Measurements from ENCODE around the gene PLA2G5.
"Not testable (repeated sequence)": the region's sequence is repeated elsewhere in the genome, so short reads cannot be mapped to it uniquely, and the experiment has no call there.

The PLA2G5 gene

GRCh38 chr1:20126806-20127440 is 56.9 kb downstream of the PLA2G5 start:
- Histone ChIP-seq H3K4me3 (ENCODE audit: low read length) (no peak overlapping the region), H3F3A (ENCODE audit: control insufficient read depth, insufficient read depth) (no peaks in the 10 kb centered on the region), H4K20me1 (ENCODE audit: control insufficient read depth, insufficient read depth, low read depth, low read length) (no peaks in the 10 kb centered on the region), H3K4me1 (ENCODE audit: control insufficient read depth, low read length) (no peaks in the 10 kb centered on the region), H3K27ac (ENCODE audit: low read depth, low read length) (no peak overlapping the region), H3K36me3 (ENCODE audit: control insufficient read depth, low read length) (no peaks in the 10 kb centered on the region), H3K27me3 (ENCODE audit: control insufficient read depth, low read length) (peaks cover 17% of the 10 kb centered on the region), H3K4me2 (ENCODE audit: low read length) (no peak overlapping the region), H3K9me2 (replicated peaks; ENCODE audit: control insufficient read depth, low read length) (no peaks in the 10 kb centered on the region), H3K79me2 (ENCODE audit: control insufficient read depth, low read length) (no peaks in the 10 kb centered on the region), H3K9me3 (ENCODE audit: control insufficient read depth, insufficient read depth, low read length) (no peaks in the 10 kb centered on the region)
- no peak for TF ChIP-seq CTCF (IDR thresholded peaks at IDR 0.05; ENCODE audit: low read depth, low read length, poor library complexity, severe bottlenecking)
- TF ChIP-seq EZH2phosphoT487 (IDR thresholded peaks at IDR 0.05; ENCODE audit: borderline replicate concordance, low read length) = no peak

GRCh38 chr1:20130518-20130917 is 60.5 kb downstream of the PLA2G5 start:
- not testable (repeated sequence) for H3F3A ChIP-seq (ENCODE audit: control insufficient read depth, insufficient read depth); H3K4me1 ChIP-seq (ENCODE audit: control insufficient read depth, low read length); H3K27ac ChIP-seq (ENCODE audit: low read depth, low read length); H3K79me2 ChIP-seq (ENCODE audit: control insufficient read depth, low read length); H3K9me3 ChIP-seq (ENCODE audit: control insufficient read depth, insufficient read depth, low read length); H3K36me3 ChIP-seq (ENCODE audit: control insufficient read depth, low read length); H3K4me2 ChIP-seq (ENCODE audit: low read length); H3K9me2 ChIP-seq (replicated peaks; ENCODE audit: control insufficient read depth, low read length); H3K4me3 ChIP-seq (ENCODE audit: low read length); H4K20me1 ChIP-seq (ENCODE audit: control insufficient read depth, insufficient read depth, low read depth, low read length); H3K27me3 ChIP-seq (ENCODE audit: control insufficient read depth, low read length)

- no peaks in the 10 kb centered on the region for H3K9me2 ChIP-seq (replicated peaks; ENCODE audit: control insufficient read depth, low read length)
- H3K27ac ChIP-seq (ENCODE audit: low read depth, low read length) = no peak overlapping the region
- H3K27me3 ChIP-seq (ENCODE audit: control insufficient read depth, low read length) = no peaks in the 10 kb centered on the region
- H3F3A ChIP-seq (ENCODE audit: control insufficient read depth, insufficient read depth) = no peaks in the 10 kb centered on the region
- no peaks in the 10 kb centered on the region for H3K4me1 ChIP-seq (ENCODE audit: control insufficient read depth, low read length)
- H4K20me1 ChIP-seq (ENCODE audit: control insufficient read depth, insufficient read depth, low read depth, low read length) = no peaks in the 10 kb centered on the region
- H3K79me2 ChIP-seq (ENCODE audit: control insufficient read depth, low read length) = no peaks in the 10 kb centered on the region
- H3K36me3 ChIP-seq (ENCODE audit: control insufficient read depth, low read length) = no peaks in the 10 kb centered on the region
- TF ChIP-seq EZH2phosphoT487 (IDR thresholded peaks at IDR 0.05; ENCODE audit: borderline replicate concordance, low read length) (no peak), CTCF (IDR thresholded peaks at IDR 0.05; ENCODE audit: low read depth, low read length, poor library complexity, severe bottlenecking) (no peak)
- no peak overlapping the region for H3K4me2 ChIP-seq (ENCODE audit: low read length)
- H3K4me3 ChIP-seq (ENCODE audit: low read length) = no peak overlapping the region
- H3K9me3 ChIP-seq (ENCODE audit: control insufficient read depth, insufficient read depth, low read length) = no peaks in the 10 kb centered on the region
These were observed 65.0 kb downstream of the PLA2G5 start for GRCh38 chr1:20134995-20135394.

- TF ChIP-seq EZH2phosphoT487 (IDR thresholded peaks at IDR 0.05; ENCODE audit: borderline replicate concordance, low read length) = no peak
- no peaks in the 10 kb centered on the region for H3K4me1 ChIP-seq (ENCODE audit: control insufficient read depth, low read length)
- H3K27me3 ChIP-seq (ENCODE audit: control insufficient read depth, low read length) = no peaks in the 10 kb centered on the region
- H3F3A ChIP-seq (ENCODE audit: control insufficient read depth, insufficient read depth) = no peaks in the 10 kb centered on the region
- H3K27ac ChIP-seq (ENCODE audit: low read depth, low read length) = no peak overlapping the region
- H4K20me1 ChIP-seq (ENCODE audit: control insufficient read depth, insufficient read depth, low read depth, low read length) = no peaks in the 10 kb centered on the region
- no peaks in the 10 kb centered on the region for H3K9me3 ChIP-seq (ENCODE audit: control insufficient read depth, insufficient read depth, low read length)
- H3K9me2 ChIP-seq (replicated peaks; ENCODE audit: control insufficient read depth, low read length) = no peaks in the 10 kb centered on the region
- no peak overlapping the region for H3K4me2 ChIP-seq (ENCODE audit: low read length)
- H3K79me2 ChIP-seq (ENCODE audit: control insufficient read depth, low read length) = no peaks in the 10 kb centered on the region
- H3K4me3 ChIP-seq (ENCODE audit: low read length) = no peak overlapping the region
- no peaks in the 10 kb centered on the region for H3K36me3 ChIP-seq (ENCODE audit: control insufficient read depth, low read length)
These were observed 66.3 kb downstream of the PLA2G5 start for GRCh38 chr1:20136249-20136648.
